HG03039 (cell line): ENCODE data around the gene ALAD.
"Not testable (repeated sequence)": the region's sequence is repeated elsewhere in the genome, so short reads cannot be mapped to it uniquely, and the experiment has no call there.

Experiments
- ATAC-seq: cut with Tn5 transposase; IDR thresholded peaks from one replicate; pipeline ENCODE4 v1.9.1; 2021; ENCODE audit warnings: mild to moderate bottlenecking, moderate library complexity; ENCODE audit not compliant: unreplicated experiment

ALAD gene

DNA sequence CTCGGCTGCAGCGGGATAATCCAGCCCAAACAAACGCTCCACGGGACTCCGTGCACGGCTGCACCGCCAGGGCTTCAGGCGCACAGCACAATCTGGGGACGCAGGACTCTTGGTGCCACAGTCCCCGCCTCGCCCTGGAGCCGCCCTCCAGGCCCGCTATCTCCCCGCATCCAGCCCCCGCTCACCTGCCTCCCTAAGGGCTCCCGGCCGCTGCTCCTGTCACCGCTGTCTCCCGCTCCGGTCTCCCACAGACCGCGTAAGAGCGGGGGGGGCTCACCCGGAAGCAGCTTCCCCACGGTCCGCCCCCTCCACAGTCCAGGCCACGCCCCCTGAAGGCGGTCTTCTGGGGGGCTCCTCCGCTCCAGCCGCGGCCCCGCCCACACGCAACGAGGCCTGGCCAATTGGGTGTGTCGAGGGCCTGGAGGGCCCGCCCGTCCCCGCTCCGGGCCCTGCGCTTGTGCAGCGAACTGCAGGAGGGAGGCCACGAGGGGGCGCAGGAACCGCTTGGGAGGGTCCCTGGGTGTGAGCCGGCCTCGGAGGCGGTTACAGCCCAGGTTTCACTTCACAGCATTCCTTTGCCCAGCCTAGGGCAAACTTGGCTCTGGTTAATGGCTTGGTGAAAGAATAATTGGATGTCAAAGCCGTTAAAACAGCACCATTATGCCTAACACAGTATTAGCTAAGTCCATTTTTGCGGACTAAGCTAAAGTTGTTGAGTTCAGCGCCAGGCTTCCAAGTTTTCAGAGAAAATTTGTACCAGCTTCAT, at the start of gene ALAD:
Gene ALAD (minus strand): TSS at position 258 of the 766 bp plus-strand sequence. CDS start 7,725 bp downstream, outside the sequence.
- peak; percentile 96 for ATAC-seq

DNA sequence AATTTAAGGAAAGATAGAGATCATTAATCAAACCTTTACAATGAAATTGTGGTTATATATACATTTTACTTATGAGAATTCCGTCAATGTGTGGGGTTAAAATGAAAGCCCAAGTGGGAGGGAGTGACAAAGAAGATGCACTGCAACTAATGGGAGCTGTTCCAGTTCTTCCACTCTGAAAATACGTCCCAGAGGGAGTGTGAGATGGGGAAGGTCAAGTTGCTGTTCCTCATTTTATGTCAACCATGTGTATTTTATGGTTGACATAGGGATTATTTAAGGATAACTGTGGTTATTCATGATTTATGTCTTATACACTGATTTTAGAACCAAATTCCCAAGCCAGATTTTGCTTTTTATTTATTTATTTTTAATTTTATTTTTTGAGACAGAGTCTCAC, 48.3 kb upstream of the ALAD start:
- ATAC-seq, result no peak

DNA sequence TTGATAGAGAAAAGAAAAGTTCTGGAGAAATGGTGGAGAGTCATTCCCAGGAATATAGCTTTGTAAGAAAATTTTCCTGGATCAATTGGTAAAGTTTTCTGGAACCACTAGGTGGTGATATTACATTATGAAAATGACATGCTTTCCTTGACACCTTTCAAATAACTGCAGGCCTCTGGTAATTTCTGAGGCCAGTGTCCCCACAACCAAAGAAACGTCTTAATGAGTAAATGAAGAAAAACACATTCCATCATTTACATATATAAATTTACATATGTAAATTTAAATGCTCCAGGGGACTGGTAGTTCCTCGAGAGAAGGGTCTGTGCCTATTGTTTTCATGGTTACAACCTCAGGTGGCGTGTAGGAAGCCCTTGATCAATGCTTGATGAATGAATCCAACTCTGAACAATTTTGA, 45.2 kb upstream of the ALAD start:
- no peak for ATAC-seq

DNA sequence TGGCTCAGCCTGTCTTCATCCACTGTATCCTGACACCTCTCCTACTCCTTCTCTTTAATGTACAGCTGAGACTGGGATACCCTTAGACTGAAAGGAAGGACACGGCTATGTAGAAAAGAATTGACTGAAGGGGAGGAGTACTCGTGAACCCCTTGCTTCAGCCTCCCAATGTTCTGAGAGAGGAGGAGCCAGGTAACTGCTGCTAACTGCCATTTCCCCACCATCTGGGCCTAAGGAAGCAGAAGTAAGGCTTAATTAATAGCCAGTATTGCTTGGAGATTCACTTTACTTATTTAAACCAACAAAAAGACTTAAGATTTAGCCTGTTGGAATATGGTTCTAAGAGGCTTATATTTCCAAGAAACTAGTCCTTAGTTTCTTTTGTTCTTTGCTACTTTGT, 43.7 kb upstream of the ALAD start:
- no peak for ATAC-seq

DNA sequence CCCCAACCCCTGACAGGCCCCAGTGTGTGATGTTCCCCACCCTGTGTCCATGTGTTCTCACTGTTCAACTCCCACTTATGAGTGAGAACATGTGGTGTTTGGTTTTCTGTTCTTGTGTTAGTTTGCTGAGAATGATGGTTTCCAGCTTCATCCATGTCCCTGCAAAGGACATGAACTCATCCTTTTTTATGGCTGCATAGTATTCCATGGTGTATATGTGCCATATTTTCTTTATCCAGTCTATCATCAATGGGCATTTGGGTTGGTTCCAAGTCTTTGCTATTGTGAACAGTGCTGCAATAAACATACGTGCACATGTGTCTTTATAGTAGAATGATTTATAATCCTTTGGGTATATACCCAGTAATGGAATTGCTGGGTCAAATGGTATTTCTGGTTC, 36.6 kb upstream of the ALAD start:
- ATAC-seq, result not testable (repeated sequence)

DNA sequence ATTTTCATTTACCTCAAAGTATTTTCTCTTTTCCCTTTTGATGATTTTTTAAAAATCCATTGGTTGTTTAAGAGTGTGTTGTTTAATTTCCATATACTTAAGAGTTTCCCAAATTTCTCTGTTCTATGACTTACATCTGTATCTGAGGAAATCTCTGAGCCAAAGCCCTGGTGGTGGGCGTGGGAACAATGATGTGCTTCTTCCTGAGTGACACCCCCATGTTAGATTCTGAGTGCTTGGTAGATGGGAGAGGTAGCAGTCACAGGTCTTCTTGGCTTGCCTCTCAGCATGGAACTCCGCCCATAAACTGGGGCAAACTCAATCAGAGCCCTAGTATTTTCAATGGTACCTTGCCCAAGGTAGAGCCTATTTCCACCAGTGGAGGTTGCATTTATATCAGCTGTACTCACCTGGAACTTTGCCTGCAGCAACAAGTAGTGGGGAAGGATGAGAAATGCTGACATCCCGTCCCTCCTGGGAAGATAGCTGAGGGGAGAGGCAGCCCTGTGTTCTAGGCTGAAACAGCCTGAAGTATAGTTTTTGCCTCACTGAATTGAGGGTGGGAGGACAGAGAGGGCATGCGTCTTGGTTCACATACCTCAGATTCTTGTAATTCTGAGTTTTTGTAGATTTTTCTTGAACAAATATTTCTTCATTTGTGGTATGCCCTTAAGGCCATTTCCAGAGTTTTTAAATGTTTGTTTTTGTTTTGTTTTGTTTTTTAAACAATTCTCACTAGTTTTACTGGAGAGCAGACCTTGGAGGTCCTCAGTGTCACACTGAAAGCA, 35.8 kb upstream of the ALAD start:
- ATAC-seq, result no peak

DNA sequence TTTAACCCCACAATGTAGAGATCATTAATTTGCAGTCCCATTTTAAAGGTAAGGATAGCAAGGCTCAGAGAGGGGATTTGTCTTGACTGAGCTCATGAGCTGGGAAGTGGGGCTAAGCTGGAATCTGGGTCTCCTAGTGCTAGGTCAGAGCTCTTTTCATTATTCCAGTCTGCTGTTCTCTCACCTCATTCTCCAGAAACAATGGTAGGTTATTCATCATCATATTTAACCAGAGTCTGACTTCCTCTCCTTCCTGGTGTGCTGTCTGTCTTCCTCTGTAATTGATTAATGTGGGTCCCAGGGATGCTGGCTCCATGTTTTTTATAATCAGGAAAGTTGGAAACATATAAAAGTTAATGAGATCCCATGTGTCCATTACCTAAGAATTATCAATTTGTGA, 30.1 kb upstream of the ALAD start:
- no peak for ATAC-seq

DNA sequence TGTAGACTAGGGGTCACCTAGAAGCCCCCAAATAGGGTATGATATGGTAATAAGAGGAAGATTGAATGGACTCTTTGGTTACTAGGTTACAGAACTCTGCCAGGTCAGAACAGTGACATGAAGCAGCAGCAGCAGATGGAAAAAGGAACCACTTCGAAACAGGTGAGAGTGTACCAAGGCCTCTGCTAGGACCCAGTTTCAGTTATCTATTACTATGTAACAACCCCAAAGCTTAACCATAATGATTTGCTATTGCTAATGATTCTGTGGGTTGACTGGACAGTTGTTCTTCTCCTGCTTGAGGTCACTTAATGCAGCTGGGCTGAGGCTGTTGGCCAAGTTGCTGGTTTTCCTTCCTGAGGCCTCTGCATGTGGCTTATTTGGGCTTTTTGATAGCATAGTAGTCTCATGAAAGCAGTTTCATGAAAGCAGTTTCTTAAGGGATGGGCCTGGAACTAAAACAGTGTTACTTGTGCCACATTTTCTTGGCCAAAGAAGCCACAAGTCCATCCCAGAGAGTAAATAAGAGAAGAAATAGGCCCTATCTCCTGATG, 27.1 kb upstream of the ALAD start:
- ATAC-seq, result no peak

DNA sequence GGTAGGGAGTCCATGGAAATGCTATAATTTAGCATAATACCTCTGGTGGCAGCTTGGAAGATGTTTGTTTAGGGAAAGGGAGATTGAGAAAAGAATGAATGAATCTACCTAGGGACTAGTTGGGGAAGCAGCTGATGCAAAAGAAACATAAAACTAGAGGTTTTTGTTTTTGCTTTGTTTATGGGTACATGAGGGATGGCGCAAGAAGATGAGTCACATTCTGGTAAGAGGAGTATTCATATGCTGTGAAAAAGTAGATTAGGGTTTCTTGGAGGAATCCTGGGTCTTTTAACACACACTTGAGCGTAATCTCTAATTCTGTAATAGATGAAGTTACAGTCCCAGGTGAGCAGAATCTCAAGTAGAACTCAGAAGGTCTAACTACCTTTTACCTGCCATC, 26.5 kb upstream of the ALAD start:
- no peak for ATAC-seq

DNA sequence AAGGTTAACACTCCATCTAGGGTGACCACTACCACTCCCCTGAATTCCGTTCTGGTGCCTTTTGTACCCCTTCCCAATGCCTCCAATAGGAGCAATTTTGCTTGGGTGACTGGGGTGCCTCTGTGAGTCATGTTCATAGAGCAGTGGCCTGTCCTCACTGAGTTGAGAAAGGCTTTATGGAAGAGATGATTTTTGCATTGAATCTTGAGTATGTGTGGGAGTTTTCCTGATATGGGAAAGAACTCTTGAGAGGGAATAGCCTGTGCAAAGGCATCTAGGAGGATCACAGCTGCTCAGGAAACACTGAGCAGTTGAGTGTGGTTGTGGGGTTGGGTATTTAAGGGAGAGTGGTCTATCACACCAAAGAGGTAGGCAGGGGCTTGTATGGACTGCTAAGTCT, 25.6 kb upstream of the ALAD start:
- ATAC-seq, result no peak

DNA sequence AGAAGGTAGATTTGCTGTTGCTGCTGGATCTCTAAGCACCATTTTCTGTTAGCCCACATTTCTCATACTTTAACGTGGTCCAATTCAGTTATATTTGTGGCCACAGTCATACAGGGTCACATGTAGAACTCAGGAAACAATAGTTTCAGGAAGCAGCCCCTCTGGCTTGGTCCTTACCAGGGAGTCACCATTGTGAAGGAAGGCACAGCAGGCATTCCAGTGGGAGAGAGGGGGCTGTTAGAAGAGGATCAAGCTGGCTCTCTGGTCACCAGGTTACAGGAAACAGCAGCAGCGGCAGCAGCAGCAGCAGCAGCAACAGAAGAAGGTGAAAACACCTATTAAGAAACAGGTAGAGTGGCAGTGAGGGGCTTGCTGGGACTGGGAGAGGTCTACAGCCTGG, 24.0 kb upstream of the ALAD start:
- no peak for ATAC-seq

DNA sequence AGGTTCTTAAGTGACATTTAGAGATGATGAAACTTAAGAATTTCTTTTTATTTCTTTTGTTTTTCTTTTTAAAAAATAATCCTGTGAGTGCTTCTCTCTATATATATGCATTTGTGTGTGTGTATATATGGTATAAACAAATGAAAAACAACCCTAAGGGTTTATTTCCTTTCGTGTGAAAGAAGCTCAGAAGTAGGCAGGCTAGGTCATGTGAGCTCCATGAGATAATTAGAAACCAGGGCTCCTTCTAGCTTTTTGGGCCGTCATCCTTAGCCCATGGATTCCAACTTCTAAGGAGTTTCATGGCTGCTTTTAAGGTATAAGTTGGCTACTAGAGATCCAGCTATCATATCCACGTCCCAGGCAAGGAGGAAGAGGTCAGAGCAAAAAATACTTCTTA, 20.6 kb upstream of the ALAD start:
- ATAC-seq, result no peak

DNA sequence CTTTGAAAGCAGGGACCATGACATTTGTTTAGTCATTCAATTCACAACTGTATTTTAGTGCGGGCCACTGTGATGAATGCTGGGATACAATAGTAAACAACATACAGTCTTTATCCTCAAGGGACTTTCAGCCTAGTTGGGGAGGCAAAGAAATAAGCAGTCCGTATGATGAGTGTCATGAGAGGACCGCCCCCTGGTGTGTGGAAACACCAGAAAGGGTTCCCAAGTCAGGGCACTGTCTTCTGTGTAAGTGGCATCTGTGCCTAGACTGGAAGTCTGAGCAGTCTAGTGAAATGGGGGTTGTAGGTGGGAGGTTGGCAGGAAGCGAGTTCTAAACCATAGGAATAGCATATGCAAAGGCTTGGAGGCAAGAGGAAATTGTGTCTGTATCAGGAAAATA, 16.3 kb upstream of the ALAD start:
- no peak for ATAC-seq

DNA sequence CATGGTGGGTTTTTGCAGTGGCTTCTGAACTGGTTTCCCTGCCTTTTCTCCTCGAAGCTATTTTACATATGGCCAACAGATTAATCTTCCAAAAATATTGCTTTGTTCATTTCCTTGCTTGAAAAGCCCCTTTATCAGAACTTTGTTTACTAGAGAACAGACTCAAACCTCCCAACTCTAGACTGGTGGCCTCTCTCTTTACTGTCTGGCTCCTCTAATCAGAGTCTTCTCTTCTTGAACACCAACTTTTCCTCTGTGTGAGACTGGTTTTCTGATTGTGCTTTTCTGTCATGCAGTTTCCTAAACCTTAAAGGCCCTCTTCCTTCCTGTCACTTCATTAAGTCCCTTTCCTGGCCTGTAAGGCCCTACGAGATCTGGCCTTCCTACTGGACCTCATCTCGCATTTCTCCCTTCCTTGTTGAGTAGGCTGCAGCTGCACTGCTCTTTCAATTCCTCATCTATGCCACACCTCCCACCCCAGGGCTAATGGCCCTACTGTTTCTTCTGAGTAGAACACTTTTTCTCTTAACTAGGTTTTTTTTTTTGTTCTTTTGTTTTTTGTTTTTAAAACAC, 15.2 kb upstream of the ALAD start:
- ATAC-seq, result peak; percentile 86

DNA sequence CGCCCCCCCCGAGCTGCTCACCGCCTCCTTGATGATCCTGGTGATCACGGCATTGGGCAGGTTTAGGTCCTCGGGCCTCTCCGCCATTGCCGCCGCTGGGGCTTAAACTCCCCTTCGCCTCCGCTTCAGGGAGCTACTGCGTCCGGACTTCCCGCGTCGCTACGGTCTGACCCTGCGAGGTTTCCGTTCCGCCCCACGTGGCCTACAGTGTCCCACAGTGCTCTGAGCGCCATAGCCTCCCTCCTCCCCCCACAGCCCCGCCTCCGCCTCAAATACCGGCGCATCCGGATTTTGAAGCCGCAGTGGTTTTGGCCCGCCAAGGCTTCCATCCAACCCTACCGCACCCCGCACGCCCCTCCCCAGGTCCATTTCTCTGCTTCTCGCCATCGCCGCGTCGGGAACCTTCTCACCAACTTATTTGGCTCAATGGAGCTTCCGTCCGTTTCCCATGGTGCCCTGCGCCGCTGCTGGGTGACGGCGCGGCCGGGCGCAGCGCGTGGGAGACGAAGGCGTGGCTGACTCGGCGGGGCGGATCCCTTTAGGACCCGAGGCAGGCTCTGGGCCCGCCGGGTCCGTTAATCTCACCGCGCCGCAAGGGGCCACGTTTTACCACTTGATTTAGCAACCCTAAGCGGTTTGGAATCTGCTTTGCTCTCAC, 9.3 kb upstream of the ALAD start, which contains the start of the genes C9orf43 and POLE3:
Gene C9orf43 (plus strand): TSS at position 541 of the 658 bp plus-strand sequence. CDS start 2,747 bp downstream, outside the sequence.
Gene POLE3 (minus strand): TSS at position 469 of the 658 bp plus-strand sequence. CDS start 382 bp downstream, at position 87.
- peak; percentile 89 for ATAC-seq

DNA sequence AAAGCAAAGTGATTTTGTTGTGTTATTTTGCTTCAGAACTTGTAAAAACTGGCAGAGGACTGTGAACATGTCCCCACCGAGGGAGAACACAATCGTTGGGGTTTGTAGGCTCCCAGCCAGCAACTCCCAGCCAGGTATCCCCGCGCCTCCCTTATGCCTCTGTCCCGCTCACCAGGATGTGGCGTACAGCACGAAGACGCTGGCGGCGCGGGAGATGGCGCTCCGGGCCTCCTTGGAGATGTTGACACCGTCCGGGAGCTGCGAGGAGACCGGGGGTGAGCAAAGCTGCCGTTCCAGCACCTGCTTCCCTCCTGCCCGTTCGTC, 8.8 kb upstream of the ALAD start:
- ATAC-seq, result peak; percentile 4

DNA sequence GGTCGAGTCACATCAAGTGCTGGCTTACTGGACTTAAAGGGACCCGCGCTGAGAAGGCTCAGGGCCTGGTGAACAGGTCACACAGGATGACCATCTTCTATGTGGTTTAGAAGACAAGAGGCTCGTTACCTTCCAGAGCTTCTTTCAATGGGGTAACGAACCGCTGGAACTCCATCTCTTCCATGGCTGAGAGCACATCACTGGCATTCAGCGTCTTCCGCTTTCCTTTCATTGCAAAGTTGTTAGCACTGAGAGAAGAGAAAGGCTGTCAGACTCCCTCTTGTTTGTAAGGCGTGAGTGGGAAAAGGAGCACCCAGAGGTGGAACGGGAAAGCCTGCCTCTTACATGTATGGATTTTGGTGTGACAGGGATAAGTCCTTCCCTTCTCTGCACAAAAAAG, 8.4 kb upstream of the ALAD start:
- no peak for ATAC-seq

DNA sequence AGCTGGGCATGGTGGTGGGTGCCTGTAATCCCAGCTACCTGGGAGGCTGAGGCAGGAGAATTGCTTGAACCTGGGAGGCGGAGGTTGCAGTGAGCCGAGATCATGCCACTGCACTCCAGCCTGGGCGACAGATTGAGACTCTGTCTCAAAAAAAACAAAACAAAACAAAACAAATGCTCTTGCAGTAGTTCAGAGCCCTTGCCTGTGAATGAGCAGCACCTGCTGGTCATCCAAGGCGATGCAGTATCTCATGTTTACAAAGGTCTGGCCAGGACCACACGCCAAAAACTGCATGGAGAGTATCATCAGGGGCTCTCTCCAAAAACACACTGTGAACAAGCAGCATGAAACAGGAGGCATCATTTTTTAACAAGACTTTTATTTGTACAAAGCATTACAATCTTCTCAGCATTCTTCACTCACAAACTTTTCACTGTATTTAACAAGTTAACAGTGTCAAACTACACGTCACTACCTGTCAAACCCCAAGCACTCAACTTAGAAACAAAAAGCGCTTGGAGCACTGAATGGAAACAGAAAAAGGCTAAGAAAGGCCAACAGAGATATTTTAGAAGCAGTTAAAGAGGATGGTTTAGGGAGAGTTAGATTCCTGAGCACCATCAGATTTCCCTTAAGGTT, 5.9 kb upstream of the ALAD start:
- ATAC-seq, result not testable (repeated sequence)

DNA sequence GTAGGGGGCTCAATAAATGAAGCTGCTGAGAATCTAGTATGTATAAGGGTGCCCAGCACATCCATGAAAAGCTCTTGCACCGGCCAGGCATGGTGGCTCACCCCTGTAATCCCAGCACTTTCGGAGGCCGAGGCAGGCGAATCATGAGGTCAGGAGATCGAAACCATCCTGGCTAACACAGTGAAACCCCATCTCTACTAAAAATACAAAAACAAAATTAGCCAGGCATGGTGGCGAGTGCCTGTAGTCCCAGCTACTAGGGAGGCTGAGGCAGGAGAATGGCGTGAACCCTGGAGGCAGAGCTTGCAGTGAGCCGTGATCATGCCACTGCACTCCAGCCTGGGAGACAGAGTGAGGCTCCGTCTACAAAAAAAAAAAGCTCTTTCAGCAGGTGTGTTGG, 5.3 kb upstream of the ALAD start:
- not testable (repeated sequence) for ATAC-seq

DNA sequence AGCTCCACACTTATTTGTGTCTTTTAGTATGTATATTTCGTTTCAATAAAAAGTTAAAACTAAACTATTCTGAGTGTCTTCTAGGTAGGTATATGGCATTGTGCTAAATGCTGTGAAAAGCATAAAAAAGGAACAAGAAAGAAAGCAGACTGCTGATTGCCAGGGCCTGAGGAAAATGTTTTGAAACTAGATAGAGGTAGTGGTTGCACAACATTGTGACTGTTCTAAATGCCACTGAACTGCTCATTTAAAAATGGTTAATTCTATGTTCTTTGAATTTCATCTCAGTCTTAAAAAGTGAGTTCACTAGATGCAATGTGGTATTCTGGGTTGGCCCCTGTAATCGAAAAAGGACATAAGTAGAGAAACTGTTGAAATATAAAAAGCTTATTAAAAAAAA, 2.6 kb upstream of the ALAD start:
- ATAC-seq, result no peak
